DND-41 (cell line): ENCODE measurements around the gene ARIH1.

ENCODE experiments used
- ATAC-seq: fragments of 200-7000 bp; cut with Tn5 transposase; 3 replicates; pipeline ENCODE4 v1.9.1; 2021; ENCODE audit warnings: low read depth; ENCODE audit not compliant: insufficient read depth
- DNase-seq: peaks from one replicate; pipeline ENCODE4 v3.0.0-alpha.2; 2020
- H2AFZ ChIP-seq: 2 replicates; pipeline ENCODE4 v1.6.0; 2012; ENCODE audit warnings: low read depth, low read length
- H3K27ac ChIP-seq: 2 replicates; pipeline ENCODE4 v1.5.1; 2012; ENCODE audit warnings: low read length, inconsistent platforms
- H3K27me3 ChIP-seq: fragments of 200-600 bp; sonication (generic); 2 replicates; pipeline ENCODE4 v1.6.0; 2012; ENCODE audit warnings: low read length, mild to moderate bottlenecking, inconsistent platforms; ENCODE audit not compliant: insufficient read depth, poor library complexity
- H3K36me3 ChIP-seq: 2 replicates; pipeline ENCODE4 v1.5.1; 2012; ENCODE audit warnings: low read length, inconsistent platforms; ENCODE audit not compliant: insufficient read depth
- H3K4me1 ChIP-seq: 2 replicates; pipeline ENCODE4 v1.5.1; 2012; ENCODE audit warnings: mild to moderate bottlenecking, low read length; ENCODE audit not compliant: insufficient read depth
- H3K4me2 ChIP-seq: 2 replicates; pipeline ENCODE4 v1.6.0; 2012; ENCODE audit warnings: mild to moderate bottlenecking, moderate library complexity, low read length, inconsistent platforms; ENCODE audit not compliant: insufficient read depth
- H3K4me3 ChIP-seq, 2 experiments: fragments of 200-600 bp in 1 of 2; shearing (Covaris generic) in 1 of 2; 2 replicates each; pipeline ENCODE4 v1.5.1; 2012 to 2016; ENCODE audit warnings: inconsistent platforms in 2 of 2, low read length in 2 of 2, mild to moderate bottlenecking in 2 of 2, low read depth in 1 of 2, moderate library complexity in 1 of 2
- H3K79me2 ChIP-seq: 2 replicates; pipeline ENCODE4 v1.6.0; 2012; ENCODE audit warnings: low read length, inconsistent platforms; ENCODE audit not compliant: insufficient read depth
- H3K9ac ChIP-seq: 2 replicates; pipeline ENCODE4 v1.6.0; 2012; ENCODE audit warnings: low read depth, mild to moderate bottlenecking, inconsistent platforms, low read length, moderate library complexity
- H3K9me3 ChIP-seq: 2 replicates; pipeline ENCODE4 v1.5.1; 2012; ENCODE audit warnings: low read length, moderate library complexity, mild to moderate bottlenecking, inconsistent platforms; ENCODE audit not compliant: insufficient read depth, severe bottlenecking
- H4K20me1 ChIP-seq: 2 replicates; pipeline ENCODE4 v1.6.0; 2012; ENCODE audit warnings: low read length; ENCODE audit not compliant: insufficient read depth
- CTCF ChIP-seq: IDR thresholded peaks from 2 replicates; pipeline ENCODE4 v1.5.1; 2012; ENCODE audit warnings: borderline replicate concordance, low read length, moderate library complexity, mild to moderate bottlenecking; ENCODE audit not compliant: poor library complexity, severe bottlenecking; ENCODE audit errors: extremely low read depth
- EZH2 ChIP-seq: IDR thresholded peaks from 3 replicates; pipeline ENCODE4 v1.6.1; 2012; ENCODE audit warnings: borderline replicate concordance, low read depth, mild to moderate bottlenecking, moderate library complexity, low read length, inconsistent platforms; ENCODE audit not compliant: severe bottlenecking

The ARIH1 gene

GRCh38 chr15:72460402-72460801, 13.7 kb upstream of the ARIH1 start:
- no peak overlapping the region for H3K4me3 ChIP-seq
- H3K27ac ChIP-seq = no peak overlapping the region
- TF ChIP-seq CTCF (no peak), EZH2 (no peak)
- H3K9me3 ChIP-seq = no peaks in the 10 kb centered on the region
- H4K20me1 ChIP-seq = no peaks in the 10 kb centered on the region
- H3K36me3 ChIP-seq = no peaks in the 10 kb centered on the region
- H3K79me2 ChIP-seq = no peaks in the 10 kb centered on the region
- no peak for DNase-seq
- ATAC-seq = no peak
- peaks cover 13% of the 10 kb centered on the region for H3K4me1 ChIP-seq
- H3K9ac ChIP-seq = no peak overlapping the region
- no peaks in the 10 kb centered on the region for H3K27me3 ChIP-seq
- H3K4me2 ChIP-seq = no peak overlapping the region
- no peak overlapping the region for H2AFZ ChIP-seq

- Histone ChIP-seq H3K36me3 (no peaks in the 10 kb centered on the region), H3K27ac (no peak overlapping the region), H3K79me2 (no peaks in the 10 kb centered on the region), H3K4me2 (no peak overlapping the region), H4K20me1 (no peaks in the 10 kb centered on the region), H3K4me1 (peaks cover 13% of the 10 kb centered on the region), H3K27me3 (no peaks in the 10 kb centered on the region), H2AFZ (no peak overlapping the region), H3K9me3 (no peaks in the 10 kb centered on the region), H3K4me3 (no peak overlapping the region), H3K9ac (no peak overlapping the region)
- ATAC-seq (no peak), DNase-seq (no peak)
- TF ChIP-seq CTCF (no peak), EZH2 (no peak)
Measured at GRCh38 chr15:72463702-72464101, 10.4 kb upstream of the ARIH1 start.

GRCh38 chr15:72464251-72464650, 9.9 kb upstream of the ARIH1 start:
- no peak overlapping the region for H3K4me2 ChIP-seq
- no peak overlapping the region for H3K27ac ChIP-seq
- H3K36me3 ChIP-seq = no peaks in the 10 kb centered on the region
- H4K20me1 ChIP-seq = no peaks in the 10 kb centered on the region
- H3K4me3 ChIP-seq = no peak overlapping the region
- ATAC-seq (no peak), DNase-seq (no peak)
- no peak overlapping the region for H3K9ac ChIP-seq
- TF ChIP-seq EZH2 (no peak), CTCF (no peak)
- no peaks in the 10 kb centered on the region for H3K79me2 ChIP-seq
- H3K4me1 ChIP-seq = peaks cover 13% of the 10 kb centered on the region
- H3K9me3 ChIP-seq = no peaks in the 10 kb centered on the region
- H3K27me3 ChIP-seq = no peaks in the 10 kb centered on the region
- no peak overlapping the region for H2AFZ ChIP-seq

- H3K9me3 ChIP-seq = no peaks in the 10 kb centered on the region
- H3K4me1 ChIP-seq = peaks cover 8% of the 10 kb centered on the region
- H3K36me3 ChIP-seq = no peaks in the 10 kb centered on the region
- TF ChIP-seq CTCF (no peak), EZH2 (no peak)
- no peak overlapping the region for H3K4me2 ChIP-seq
- H3K27me3 ChIP-seq = no peaks in the 10 kb centered on the region
- no peak overlapping the region for H3K27ac ChIP-seq
- no peak overlapping the region for H3K4me3 ChIP-seq
- no peaks in the 10 kb centered on the region for H4K20me1 ChIP-seq
- H3K79me2 ChIP-seq = peaks cover 4% of the 10 kb centered on the region
- ATAC-seq = no peak
- no peak for DNase-seq
- no peak overlapping the region for H3K9ac ChIP-seq
- H2AFZ ChIP-seq = no peak overlapping the region
Measured at GRCh38 chr15:72468103-72468502, 6.0 kb upstream of the ARIH1 start.
